Hepatocyte (in vitro differentiated cells): Measurements from ENCODE around the gene MYO1E.

Experiments used
- EZH2 ChIP-seq: fragments of 200-600 bp; sonication (generic); IDR thresholded peaks from 2 replicates; pipeline ENCODE4 v1.6.1; 2016; ENCODE audit warnings: antibody characterized with exemption, mild to moderate bottlenecking, borderline replicate concordance
- TF ChIP-seq, protein P1 (sequence below): fragments of 200-600 bp; sonication (generic); IDR thresholded peaks from 2 replicates; pipeline ENCODE4 v1.5.1; 2016; ENCODE audit warnings: antibody characterized with exemption, mild to moderate bottlenecking; ENCODE audit not compliant: poor library complexity

DNA sequence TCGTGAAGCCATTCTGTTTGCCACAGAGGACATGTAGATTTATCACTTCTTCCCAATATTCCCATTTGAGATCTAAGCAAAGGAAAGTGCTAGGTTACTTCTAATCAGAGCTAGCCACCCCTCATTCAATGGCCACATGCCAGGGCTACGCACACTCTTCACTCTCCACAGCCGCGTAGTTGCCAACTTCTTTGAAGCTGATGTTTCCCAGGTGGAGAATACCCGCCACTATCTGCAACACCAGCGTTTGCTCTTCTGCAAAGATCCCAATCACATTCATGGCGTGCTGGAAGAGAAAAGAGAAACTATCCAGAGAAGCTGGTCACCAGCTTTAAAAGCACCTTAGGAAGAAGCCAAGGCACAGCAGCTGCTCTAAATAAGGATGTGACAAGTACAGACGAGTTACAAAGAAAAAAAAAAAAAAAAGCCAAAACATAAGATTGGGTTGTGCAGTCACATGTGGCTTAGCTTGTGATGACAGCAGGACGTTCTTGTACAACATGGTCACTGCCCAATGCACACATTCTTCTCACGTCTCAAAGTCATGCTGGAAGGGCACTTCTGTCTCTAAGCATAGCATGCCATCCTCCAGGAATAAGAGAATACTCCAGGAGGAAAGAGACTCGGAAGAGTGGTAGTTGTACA, 149.6 kb downstream of the MYO1E start:
- TF ChIP-seq, protein P1, sequence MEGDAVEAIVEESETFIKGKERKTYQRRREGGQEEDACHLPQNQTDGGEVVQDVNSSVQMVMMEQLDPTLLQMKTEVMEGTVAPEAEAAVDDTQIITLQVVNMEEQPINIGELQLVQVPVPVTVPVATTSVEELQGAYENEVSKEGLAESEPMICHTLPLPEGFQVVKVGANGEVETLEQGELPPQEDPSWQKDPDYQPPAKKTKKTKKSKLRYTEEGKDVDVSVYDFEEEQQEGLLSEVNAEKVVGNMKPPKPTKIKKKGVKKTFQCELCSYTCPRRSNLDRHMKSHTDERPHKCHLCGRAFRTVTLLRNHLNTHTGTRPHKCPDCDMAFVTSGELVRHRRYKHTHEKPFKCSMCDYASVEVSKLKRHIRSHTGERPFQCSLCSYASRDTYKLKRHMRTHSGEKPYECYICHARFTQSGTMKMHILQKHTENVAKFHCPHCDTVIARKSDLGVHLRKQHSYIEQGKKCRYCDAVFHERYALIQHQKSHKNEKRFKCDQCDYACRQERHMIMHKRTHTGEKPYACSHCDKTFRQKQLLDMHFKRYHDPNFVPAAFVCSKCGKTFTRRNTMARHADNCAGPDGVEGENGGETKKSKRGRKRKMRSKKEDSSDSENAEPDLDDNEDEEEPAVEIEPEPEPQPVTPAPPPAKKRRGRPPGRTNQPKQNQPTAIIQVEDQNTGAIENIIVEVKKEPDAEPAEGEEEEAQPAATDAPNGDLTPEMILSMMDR, result no peak
- no peak for TF ChIP-seq EZH2
